Activated T-helper 2 cell treated with anti-CD3 and anti-CD28 coated beads, Interferon-gamma antibody, Interleukin-2, Interleukin-4, amounts not matched to agents 10 μg/mL and 5 μg/mL and 100 μg/mL, durations not matched to agents 14 hours and 24 hours and 36 hours (primary cell): ENCODE results near the gene GRPEL1. TPM values are rescaled to one million over a fixed set of nuclear protein-coding genes. Genes with fewer than 3 reads are reported as not detected.

ENCODE experiments used
- DNase-seq: peaks from one replicate; pipeline ENCODE4 v3.0.0; 2021; ENCODE audit warnings: low spot score
- H3K27ac Mint-ChIP-seq: one replicate; pipeline ENCODE4 v1.8.0; 2021; ENCODE audit warnings: mixed read lengths
- H3K27me3 Mint-ChIP-seq: one replicate; pipeline ENCODE4 v1.8.0; 2021; ENCODE audit warnings: low read depth, mixed read lengths
- H3K36me3 Mint-ChIP-seq: one replicate; pipeline ENCODE4 v1.8.0; 2021; ENCODE audit warnings: low read depth, mixed read lengths
- H3K4me1 Mint-ChIP-seq: one replicate; pipeline ENCODE4 v1.8.0; 2021; ENCODE audit warnings: low read depth, mixed read lengths
- H3K4me3 Mint-ChIP-seq: one replicate; pipeline ENCODE4 v1.8.0; 2021; ENCODE audit warnings: low read depth, mild to moderate bottlenecking, moderate library complexity, mixed read lengths
- H3K9me3 Mint-ChIP-seq: one replicate; pipeline ENCODE4 v1.8.0; 2021; ENCODE audit warnings: mixed read lengths
- intact Hi-C: fragments of 100-400 bp; cut with micrococcal nuclease; formaldehyde crosslinking; loops from one replicate; pipeline ENCODE4 v1.15.1; 2023
- total RNA-seq: library from RNA; stranded (reverse); gene quantifications from 2 replicates; pipeline ENCODE4 v1.2.3, GENCODE V29; 2022

Gene GRPEL1
- total RNA-seq, 1 donor from 2014 or later, result 84.6 TPM

GRCh38 chr4:7032596-7032995 is 35.3 kb downstream of the GRPEL1 start:
- peaks cover 35% of the 10 kb centered on the region for H3K36me3 Mint-ChIP-seq
- H3K4me1 Mint-ChIP-seq, result no peaks in the 10 kb centered on the region
- no peaks in the 10 kb centered on the region for H3K9me3 Mint-ChIP-seq
- intact Hi-C loops, result no loop called here
- no peak overlapping the region for H3K27ac Mint-ChIP-seq
- H3K4me3 Mint-ChIP-seq, result no peak overlapping the region
- H3K27me3 Mint-ChIP-seq, result peaks cover 2% of the 10 kb centered on the region
- DNase-seq, result no peak

GRCh38 chr4:7031558-7032449 is 36.1 kb downstream of the GRPEL1 start:
- Mint-ChIP-seq H3K36me3 (peaks cover 43% of the 10 kb centered on the region), H3K27me3 (no peaks in the 10 kb centered on the region), H3K27ac (no peak overlapping the region), H3K4me3 (no peak overlapping the region), H3K9me3 (no peaks in the 10 kb centered on the region), H3K4me1 (peaks cover 2% of the 10 kb centered on the region)
- no peak for DNase-seq
- intact Hi-C loops, result no loop called here

GRCh38 chr4:7030856-7031255 is 37.0 kb downstream of the GRPEL1 start:
- Mint-ChIP-seq H3K27me3 (no peaks in the 10 kb centered on the region), H3K36me3 (peaks cover 52% of the 10 kb centered on the region), H3K4me3 (no peak overlapping the region), H3K9me3 (no peaks in the 10 kb centered on the region), H3K4me1 (peaks cover 2% of the 10 kb centered on the region), H3K27ac (no peak overlapping the region)
- intact Hi-C loops, result no loop called here
- no peak for DNase-seq

- Mint-ChIP-seq H3K27ac (no peak overlapping the region), H3K36me3 (peaks cover 54% of the 10 kb centered on the region)
Measured at GRCh38 chr4:7029921-7030320, 37.9 kb downstream of the GRPEL1 start.

GRCh38 chr4:7029212-7029611 is 38.7 kb downstream of the GRPEL1 start:
- Mint-ChIP-seq H3K4me1 (peaks cover 2% of the 10 kb centered on the region), H3K27me3 (no peaks in the 10 kb centered on the region), H3K27ac (no peak overlapping the region), H3K36me3 (peaks cover 54% of the 10 kb centered on the region), H3K4me3 (no peak overlapping the region), H3K9me3 (no peaks in the 10 kb centered on the region)
- intact Hi-C loops, result no loop called here
- DNase-seq, result no peak

More at GRCh38 chr4:7029921-7030320, 37.9 kb downstream of the GRPEL1 start:
- no peak for DNase-seq
- intact Hi-C loops, result no loop called here
- H3K27me3 Mint-ChIP-seq, result no peaks in the 10 kb centered on the region
- H3K4me1 Mint-ChIP-seq, result peaks cover 2% of the 10 kb centered on the region
- H3K4me3 Mint-ChIP-seq, result no peak overlapping the region
- no peaks in the 10 kb centered on the region for H3K9me3 Mint-ChIP-seq

GRCh38 chr4:7027913-7028312 is 40.0 kb downstream of the GRPEL1 start:
- H3K36me3 Mint-ChIP-seq, result peaks cover 54% of the 10 kb centered on the region
- no peak overlapping the region for H3K4me3 Mint-ChIP-seq
- H3K27me3 Mint-ChIP-seq, result no peaks in the 10 kb centered on the region
- no peak overlapping the region for H3K27ac Mint-ChIP-seq
- intact Hi-C loops, result no loop called here
- H3K4me1 Mint-ChIP-seq, result peaks cover 2% of the 10 kb centered on the region
- no peaks in the 10 kb centered on the region for H3K9me3 Mint-ChIP-seq
- no peak for DNase-seq

GRCh38 chr4:7027284-7027683 is 40.6 kb downstream of the GRPEL1 start:
- Mint-ChIP-seq H3K4me3 (no peak overlapping the region), H3K9me3 (no peaks in the 10 kb centered on the region), H3K36me3 (peaks cover 52% of the 10 kb centered on the region), H3K27me3 (no peaks in the 10 kb centered on the region), H3K4me1 (peaks cover 2% of the 10 kb centered on the region), H3K27ac (peak overlapping the region; percentile 1)
- no peak for DNase-seq
- intact Hi-C loops, result no loop called here

GRCh38 chr4:7026107-7026506 is 41.8 kb downstream of the GRPEL1 start:
- intact Hi-C loops, result no loop called here
- Mint-ChIP-seq H3K36me3 (peaks cover 52% of the 10 kb centered on the region), H3K27ac (no peak overlapping the region), H3K9me3 (no peaks in the 10 kb centered on the region), H3K4me1 (peaks cover 2% of the 10 kb centered on the region), H3K27me3 (no peaks in the 10 kb centered on the region), H3K4me3 (no peak overlapping the region)
- DNase-seq, result no peak

- no peaks in the 10 kb centered on the region for H3K27me3 Mint-ChIP-seq
- peaks cover 49% of the 10 kb centered on the region for H3K36me3 Mint-ChIP-seq
- no peak overlapping the region for H3K27ac Mint-ChIP-seq
- no peaks in the 10 kb centered on the region for H3K9me3 Mint-ChIP-seq
- H3K4me3 Mint-ChIP-seq, result no peak overlapping the region
- intact Hi-C loops, result no loop called here
- peaks cover 2% of the 10 kb centered on the region for H3K4me1 Mint-ChIP-seq
- DNase-seq, result no peak
Measured at GRCh38 chr4:7025040-7025602, 42.7 kb downstream of the GRPEL1 start.

- intact Hi-C loops, result no loop called here
- Mint-ChIP-seq H3K36me3 (peaks cover 44% of the 10 kb centered on the region), H3K27ac (no peak overlapping the region)
Measured at GRCh38 chr4:7024336-7024890, 43.5 kb downstream of the GRPEL1 start.

GRCh38 chr4:7023901-7024300 is 44.0 kb downstream of the GRPEL1 start:
- H3K27ac Mint-ChIP-seq, result no peak overlapping the region
- H3K36me3 Mint-ChIP-seq, result peaks cover 40% of the 10 kb centered on the region
- DNase-seq, result no peak
- no peak overlapping the region for H3K4me3 Mint-ChIP-seq
- no peaks in the 10 kb centered on the region for H3K27me3 Mint-ChIP-seq
- no peaks in the 10 kb centered on the region for H3K9me3 Mint-ChIP-seq
- H3K4me1 Mint-ChIP-seq, result peaks cover 2% of the 10 kb centered on the region
- intact Hi-C loops, result no loop called here

More at GRCh38 chr4:7024336-7024890, 43.5 kb downstream of the GRPEL1 start:
- H3K4me1 Mint-ChIP-seq, result peaks cover 2% of the 10 kb centered on the region
- no peaks in the 10 kb centered on the region for H3K27me3 Mint-ChIP-seq
- H3K9me3 Mint-ChIP-seq, result no peaks in the 10 kb centered on the region
- DNase-seq, result no peak
- H3K4me3 Mint-ChIP-seq, result no peak overlapping the region

- peaks cover 37% of the 10 kb centered on the region for H3K36me3 Mint-ChIP-seq
Measured at GRCh38 chr4:7023486-7023885, 44.4 kb downstream of the GRPEL1 start.

More at GRCh38 chr4:7023486-7023885, 44.4 kb downstream of the GRPEL1 start:
- Mint-ChIP-seq H3K27ac (no peak overlapping the region), H3K27me3 (no peaks in the 10 kb centered on the region), H3K9me3 (no peaks in the 10 kb centered on the region), H3K4me1 (peaks cover 2% of the 10 kb centered on the region), H3K4me3 (no peak overlapping the region)
- DNase-seq, result no peak
- intact Hi-C loops, result no loop called here
